Brain microvascular endothelial cell (primary cell): Measurements from ENCODE around the gene CYP39A1.

Experiments
- DNase-seq: peaks from one replicate; pipeline ENCODE4 v3.0.0-alpha.2; 2020
- H3K27ac ChIP-seq: fragments of 250-450 bp; sonication (Bioruptor Pico); 2 replicates; pipeline ENCODE4 v1.5.1; 2020; ENCODE audit warnings: mild to moderate bottlenecking, moderate library complexity
- H3K27me3 ChIP-seq: fragments of 250-450 bp; sonication (Bioruptor Pico); replicated peaks from 2 replicates; pipeline ENCODE4 v1.5.1; 2020; ENCODE audit warnings: mild to moderate bottlenecking
- H3K36me3 ChIP-seq: fragments of 250-450 bp; sonication (Bioruptor Pico); replicated peaks from 2 replicates; pipeline ENCODE4 v1.5.1; 2020; ENCODE audit warnings: mild to moderate bottlenecking
- H3K4me3 ChIP-seq: 2 replicates; pipeline ENCODE4 v1.5.1; 2011; ENCODE audit warnings: low read depth, mild to moderate bottlenecking, control low read depth, low read length, moderate library complexity
- CTCF ChIP-seq: IDR thresholded peaks from 2 replicates; pipeline ENCODE4 v1.5.1; 2011; ENCODE audit warnings: low read depth, mild to moderate bottlenecking, moderate library complexity, low read length, control low read depth, inconsistent platforms; ENCODE audit errors: missing control alignments
- in situ Hi-C: cut with HindIII; loops from 2 replicates; pipeline ENCODE4 v1.10.0; 2017; ENCODE audit warnings: low sequenced_read_pairs, low pct_ligation_motif_present

Gene CYP39A1

GRCh38 chr6:46618726-46619125, 33.9 kb downstream of the CYP39A1 start:
- H3K36me3 ChIP-seq, result no peaks in the 10 kb centered on the region
- TF ChIP-seq CTCF, result no peak
- no peak overlapping the region for H3K4me3 ChIP-seq
- DNase-seq, result no peak
- H3K27me3 ChIP-seq, result no peaks in the 10 kb centered on the region
- in situ Hi-C loops, result no loop called here
- no peak overlapping the region for H3K27ac ChIP-seq

DNA sequence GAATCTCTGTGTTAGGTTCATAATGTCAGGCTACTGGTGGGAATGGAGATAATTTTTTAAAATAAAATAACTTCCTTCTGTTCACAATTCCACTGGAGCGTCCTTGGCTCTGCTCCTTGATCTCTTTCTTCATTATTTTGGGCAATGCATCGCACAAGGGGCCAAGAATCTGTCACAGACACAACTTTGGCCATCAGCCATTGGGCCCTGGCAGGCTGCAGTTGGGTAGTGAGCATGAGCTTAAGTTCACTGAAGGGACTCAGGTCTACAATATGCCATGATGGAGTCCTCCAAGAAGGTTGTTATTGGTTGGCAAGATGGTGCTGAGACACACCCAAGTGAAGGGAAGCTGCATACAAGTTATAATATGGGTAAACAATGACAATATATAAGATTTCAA, 40.0 kb downstream of the CYP39A1 start:
- no peak for DNase-seq
- in situ Hi-C loops, result no loop called here
- TF ChIP-seq CTCF, result no peak
- no peaks in the 10 kb centered on the region for H3K27me3 ChIP-seq
- no peak overlapping the region for H3K4me3 ChIP-seq
- no peaks in the 10 kb centered on the region for H3K36me3 ChIP-seq
- H3K27ac ChIP-seq, result no peak overlapping the region

GRCh38 chr6:46610862-46611553, 41.6 kb downstream of the CYP39A1 start:
- Histone ChIP-seq H3K27me3 (no peaks in the 10 kb centered on the region), H3K36me3 (no peaks in the 10 kb centered on the region), H3K27ac (no peak overlapping the region), H3K4me3 (no peak overlapping the region)
- no peak for DNase-seq
- no peak for TF ChIP-seq CTCF
- in situ Hi-C loops, result no loop called here

GRCh38 chr6:46606338-46606737, 46.3 kb downstream of the CYP39A1 start:
- no peak for DNase-seq
- no peak for TF ChIP-seq CTCF
- in situ Hi-C loops, result no loop called here
- no peak overlapping the region for H3K4me3 ChIP-seq
- no peaks in the 10 kb centered on the region for H3K36me3 ChIP-seq
- no peaks in the 10 kb centered on the region for H3K27me3 ChIP-seq
- H3K27ac ChIP-seq, result no peak overlapping the region

GRCh38 chr6:46605091-46605797, 47.4 kb downstream of the CYP39A1 start:
- Histone ChIP-seq H3K36me3 (no peaks in the 10 kb centered on the region), H3K27me3 (no peaks in the 10 kb centered on the region), H3K27ac (no peak overlapping the region), H3K4me3 (no peak overlapping the region)
- TF ChIP-seq CTCF, result no peak
- DNase-seq, result no peak
- in situ Hi-C loops, result no loop called here
